Lung (tissue), 12 donors: ENCODE measurements around the gene SBF2. TPM values are rescaled to one million over a fixed set of nuclear protein-coding genes. Genes with fewer than 3 reads are reported as not detected.
"Not testable (repeated sequence)": the region's sequence is repeated elsewhere in the genome, so short reads cannot be mapped to it uniquely, and the experiment has no call there.

Experiments used
- ATAC-seq: fragments of 200-7000 bp; cut with Tn5 transposase; one replicate; pipeline ENCODE4 v1.9.1; 2020; ENCODE audit warnings: moderate number of reproducible peaks; ENCODE audit not compliant: insufficient read depth, low FRiP score
- DNase-seq, 3 donors: peaks; one replicate each; pipeline ENCODE4 v3.0.0-alpha.2; 2013 to 2017
- H3K27ac ChIP-seq, 2 donors: one replicate each; pipeline ENCODE4 v1.5.1; 2013; ENCODE audit warnings: mild to moderate bottlenecking in 2 of 2, moderate library complexity in 2 of 2, control low read depth in 1 of 2, inconsistent platforms in 1 of 2, low read depth in 1 of 2, low read length in 1 of 2
- H3K27me3 ChIP-seq, 3 donors: one replicate each; pipeline ENCODE4 v1.5.1; 2013; ENCODE audit warnings: low read length in 2 of 3; ENCODE audit not compliant: control insufficient read depth in 3 of 3, insufficient read depth in 3 of 3
- H3K36me3 ChIP-seq, 4 donors: one replicate each; pipeline ENCODE4 v1.5.1; 2013; ENCODE audit warnings: low read length in 4 of 4, mild to moderate bottlenecking in 1 of 4, moderate library complexity in 1 of 4; ENCODE audit not compliant: control insufficient read depth in 4 of 4, insufficient read depth in 4 of 4
- H3K4me1 ChIP-seq, 5 donors: one replicate each; pipeline ENCODE4 v1.5.1; 2013; ENCODE audit warnings: low read length in 5 of 5, mild to moderate bottlenecking in 2 of 5, moderate library complexity in 1 of 5; ENCODE audit not compliant: control insufficient read depth in 5 of 5, insufficient read depth in 5 of 5
- H3K4me3 ChIP-seq: one replicate; pipeline ENCODE4 v1.5.1; 2013; ENCODE audit warnings: mild to moderate bottlenecking, control low read depth, moderate library complexity
- H3K9ac ChIP-seq, 2 donors: one replicate each; pipeline ENCODE4 v1.5.1; 2013; ENCODE audit warnings: low read length in 2 of 2, control low read depth in 1 of 2; ENCODE audit not compliant: insufficient read depth in 1 of 2
- H3K9me3 ChIP-seq, 4 donors: one replicate each; pipeline ENCODE4 v1.5.1; 2013; ENCODE audit warnings: low read length in 3 of 4, mild to moderate bottlenecking in 1 of 4, moderate library complexity in 1 of 4; ENCODE audit not compliant: control insufficient read depth in 4 of 4, insufficient read depth in 3 of 4
- CTCF ChIP-seq: IDR thresholded peaks from 2 replicates; pipeline ENCODE4 v1.5.1; 2012; ENCODE audit warnings: mild to moderate bottlenecking; ENCODE audit errors: control extremely low read depth, extremely low read depth
- WGBS, 2 donors: extraction: QIAGEN DNeasy Blood & Tissue Kit; methylation state at CpG; one replicate each; pipeline ENCODE4 v1.1.7; 2013; 5-methylcytosine and 5-hydroxymethylcytosine counted together
- polyA plus RNA-seq, 2 donors: library from polyadenylated mRNA; stranded (reverse); fragments of 200-250 nt; gene quantifications; one replicate each; pipeline ENCODE4 v1.2.1, GENCODE V29; 2013
- total RNA-seq, 2 donors: library from RNA; depleted of rRNA in 1 of 2; stranded (reverse); fragments of >200 nt in 1 of 2; gene quantifications; one replicate each; pipeline ENCODE4 v1.2.1, GENCODE V29; 2014 to 2021
- donor health status: control.
- donor health status: control.
- donor health status: Bipolar disorder and iron deficiency.
- donor health status: healthy.
- donor health status: DM: yes; HTN: yes; CAD: no.

SBF2 gene
- total and polyA plus RNA-seq, 4 donors: 4.4 to 104 (median 24.9) TPM

- Histone ChIP-seq H3K4me1 (peaks cover 0 to 16% (median 0%) of the 10 kb centered on the region in 5 donors), H3K27ac (no peak overlapping the region), H3K36me3 (peaks cover 0 to 14% (median 4%) of the 10 kb centered on the region in 4 donors), H3K4me3 (no peak overlapping the region), H3K9ac (no peak overlapping the region), H3K27me3 (no peaks in the 10 kb centered on the region), H3K9me3 (peaks cover 0 to 16% (median 6%) of the 10 kb centered on the region in 4 donors)
- ATAC-seq: no peak
- no peak for TF ChIP-seq CTCF
- WGBS, 2 donors: 92 to 93% methylated on average over 4 of the region's 4 CpGs
- DNase-seq: no peak
These were observed 198.4 kb downstream of the SBF2 start for GRCh38 chr11:10095412-10096208.

- DNase-seq: no peak
- no peak overlapping the region for H3K27ac ChIP-seq
- TF ChIP-seq CTCF: no peak
- WGBS, 2 donors: 84 to 93% methylated on average over 5 of the region's 5 CpGs
- H3K36me3 ChIP-seq: no peaks in the 10 kb centered on the region
- H3K9me3 ChIP-seq: no peaks in the 10 kb centered on the region
- H3K9ac ChIP-seq: no peak overlapping the region
- H3K27me3 ChIP-seq: no peaks in the 10 kb centered on the region
- H3K4me3 ChIP-seq: no peak overlapping the region
- H3K4me1 ChIP-seq: peaks cover 0 to 19% (median 0%) of the 10 kb centered on the region in 5 donors
- no peak for ATAC-seq
These were observed 201.6 kb downstream of the SBF2 start for GRCh38 chr11:10092426-10092825.

GRCh38 chr11:10091314-10092045 lies 202.5 kb downstream of the SBF2 start:
- Histone ChIP-seq H3K27me3 (no peaks in the 10 kb centered on the region), H3K36me3 (no peaks in the 10 kb centered on the region), H3K9ac (no peak overlapping the region), H3K27ac (no peak overlapping the region), H3K4me1 (peaks cover 0 to 24% (median 4%) of the 10 kb centered on the region in 5 donors), H3K4me3 (no peak overlapping the region), H3K9me3 (no peaks in the 10 kb centered on the region)
- 44 to 58% methylated on average over 3 of the region's 3 CpGs for WGBS, 2 donors
- DNase-seq: peak in 2 of 3 donors; percentile 21 to 31
- no peak for ATAC-seq
- TF ChIP-seq CTCF: no peak

- 61 to 80% methylated on average over 4 of the region's 4 CpGs for WGBS, 2 donors
- not testable (repeated sequence) for H3K4me3 ChIP-seq, H3K9ac ChIP-seq, H3K36me3 ChIP-seq, H3K27me3 ChIP-seq, H3K27ac ChIP-seq, DNase-seq, H3K9me3 ChIP-seq, ATAC-seq
- H3K4me1 ChIP-seq: peaks cover 0 to 24% (median 4%) of the 10 kb centered on the region in 5 donors
These were observed 206.1 kb downstream of the SBF2 start for GRCh38 chr11:10087923-10088225.
